ENCODE results near the gene CCDC85A. TPM values are rescaled to one million over a fixed set of nuclear protein-coding genes. Genes with fewer than 3 reads are reported as not detected.

CCDC85A gene
- total and polyA plus RNA-seq, 8 donors, result 0.20 to 0.62 (median 0.31) TPM

GRCh38 chr2:56372071-56372656 lies 188.4 kb downstream of the CCDC85A start:
- no peak overlapping the region for H3K4me3 ChIP-seq
- 83 to 96% methylated on average over 6 of the region's 6 CpGs for WGBS, 2 donors
- no peaks in the 10 kb centered on the region for H3K27me3 ChIP-seq
- H3K4me1 ChIP-seq, result no peaks in the 10 kb centered on the region
- no peaks in the 10 kb centered on the region for H3K36me3 ChIP-seq
- ATAC-seq (no peak), FAIRE-seq (no peak), DNase-seq (no peak)
- no peaks in the 10 kb centered on the region for H3K9me3 ChIP-seq
- H3K27ac ChIP-seq, result no peak overlapping the region
- intact Hi-C loops (cut with DNase I), result no loop called here
- TF ChIP-seq CTCF (IDR thresholded peaks at IDR 0.05), result no peak

- H3K4me1 ChIP-seq, result no peaks in the 10 kb centered on the region
- 23 to 35% methylated on average over 1 of the region's 1 CpG for WGBS, 2 donors
- no peak for ATAC-seq
- H3K27ac ChIP-seq, result no peak overlapping the region
- intact Hi-C loops (cut with DNase I), result no loop called here
- no peaks in the 10 kb centered on the region for H3K9me3 ChIP-seq
- H3K27me3 ChIP-seq, result no peaks in the 10 kb centered on the region
- DNase-seq, result no peak
- no peaks in the 10 kb centered on the region for H3K36me3 ChIP-seq
- FAIRE-seq, result no peak
- TF ChIP-seq CTCF (IDR thresholded peaks at IDR 0.05), result no peak
- H3K4me3 ChIP-seq, result no peak overlapping the region
Observed at GRCh38 chr2:56375251-56375650, 191.5 kb downstream of the CCDC85A start.

GRCh38 chr2:56376699-56377665 lies 193.2 kb downstream of the CCDC85A start:
- intact Hi-C loops (cut with DNase I), result no loop called here
- H3K27ac ChIP-seq, result no peak overlapping the region
- H3K4me3 ChIP-seq, result no peak overlapping the region
- no peak for DNase-seq
- 75 to 91% methylated on average over 2 of the region's 2 CpGs for WGBS, 2 donors
- H3K4me1 ChIP-seq, result no peaks in the 10 kb centered on the region
- ATAC-seq, result no peak
- no peak for TF ChIP-seq CTCF (IDR thresholded peaks at IDR 0.05)
- no peak for FAIRE-seq
- H3K36me3 ChIP-seq, result no peaks in the 10 kb centered on the region
- H3K9me3 ChIP-seq, result no peaks in the 10 kb centered on the region
- H3K27me3 ChIP-seq, result no peaks in the 10 kb centered on the region

- Histone ChIP-seq H3K27me3 (no peaks in the 10 kb centered on the region), H3K4me1 (no peaks in the 10 kb centered on the region), H3K9me3 (no peaks in the 10 kb centered on the region), H3K4me3 (no peak overlapping the region), H3K36me3 (no peaks in the 10 kb centered on the region), H3K27ac (no peak overlapping the region)
- intact Hi-C loops (cut with DNase I), result no loop called here
- WGBS, 2 donors, result 76 to 82% methylated on average over 2 of the region's 2 CpGs
- DNase-seq, result no peak
- TF ChIP-seq CTCF (IDR thresholded peaks at IDR 0.05), result no peak
- no peak for FAIRE-seq
- ATAC-seq, result no peak
Observed at GRCh38 chr2:56379066-56379465, 195.3 kb downstream of the CCDC85A start.

- no peak overlapping the region for H3K27ac ChIP-seq
- DNase-seq (no peak), ATAC-seq (no peak), FAIRE-seq (no peak)
- intact Hi-C loops (cut with DNase I), result no loop called here
- no peaks in the 10 kb centered on the region for H3K4me1 ChIP-seq
- no peaks in the 10 kb centered on the region for H3K9me3 ChIP-seq
- no peaks in the 10 kb centered on the region for H3K36me3 ChIP-seq
- no peaks in the 10 kb centered on the region for H3K27me3 ChIP-seq
- WGBS, 2 donors, result 70 to 72% methylated on average over 2 of the region's 2 CpGs
- no peak overlapping the region for H3K4me3 ChIP-seq
- no peak for TF ChIP-seq CTCF (IDR thresholded peaks at IDR 0.05)
Observed at GRCh38 chr2:56380861-56381260, 197.1 kb downstream of the CCDC85A start.
